CD14-positive monocyte (primary cell): ENCODE measurements around the gene RAB11FIP3. TPM values are rescaled to one million over a fixed set of nuclear protein-coding genes. Genes with fewer than 3 reads are reported as not detected.

ENCODE experiments used
- DNase-seq, 3 donors: peaks; one replicate each; pipeline ENCODE4 v3.0.0-alpha.2; 2011 to 2022
- H2AFZ ChIP-seq: 2 replicates; pipeline ENCODE4 v1.6.0; 2012; ENCODE audit warnings: mild to moderate bottlenecking, low read depth, low read length, inconsistent platforms; ENCODE audit not compliant: insufficient read depth, poor library complexity, severe bottlenecking
- H3K27ac ChIP-seq, 2 donors: 1 replicate in 1 of 2; 2 replicates in 1 of 2; pipeline ENCODE4 v1.5.1; 2012 to 2013; ENCODE audit warnings: low read length in 2 of 2, control low read depth in 1 of 2, inconsistent platforms in 1 of 2, low read depth in 1 of 2, mild to moderate bottlenecking in 1 of 2
- H3K27me3 ChIP-seq, 2 donors: one replicate each; pipeline versions ENCODE4 v1.6.0 to v1.6.1; 2011 to 2013; ENCODE audit warnings: low read length in 2 of 2; ENCODE audit not compliant: control insufficient read depth in 2 of 2, insufficient read depth in 2 of 2
- H3K36me3 ChIP-seq, 2 donors: replicated peaks in 1 of 2; 1 replicate in 1 of 2; 2 replicates in 1 of 2; pipeline versions ENCODE4 v1.5.1 to v1.6.1; 2012 to 2013; ENCODE audit warnings: low read length in 2 of 2, control low read depth in 1 of 2, inconsistent platforms in 1 of 2, mild to moderate bottlenecking in 1 of 2; ENCODE audit not compliant: insufficient read depth in 2 of 2, control insufficient read depth in 1 of 2
- H3K4me1 ChIP-seq, 2 donors: 1 replicate in 1 of 2; 2 replicates in 1 of 2; pipeline versions ENCODE4 v1.5.1 to v1.6.1; 2012 to 2013; ENCODE audit warnings: low read length in 2 of 2, control low read depth in 1 of 2, inconsistent platforms in 1 of 2, mild to moderate bottlenecking in 1 of 2, moderate library complexity in 1 of 2; ENCODE audit not compliant: insufficient read depth in 2 of 2, control insufficient read depth in 1 of 2
- H3K4me2 ChIP-seq: replicated peaks from 2 replicates; pipeline ENCODE3; 2012; ENCODE audit warnings: low read length, moderate library complexity, mild to moderate bottlenecking; ENCODE audit not compliant: poor library complexity, severe bottlenecking; ENCODE audit errors: extremely low read depth
- H3K4me3 ChIP-seq, 3 experiments: fragments of 200-600 bp in 1 of 3; sonication (generic) in 1 of 3; replicated peaks in 1 of 3; 1 replicate in 2 of 3; 2 replicates in 1 of 3; pipeline ENCODE4 v1.5.1; 2011 to 2013; ENCODE audit warnings: low read length in 3 of 3, mild to moderate bottlenecking in 3 of 3, control low read depth in 2 of 3, low read depth in 2 of 3, inconsistent platforms in 1 of 3, moderate library complexity in 1 of 3
- H3K79me2 ChIP-seq: 2 replicates; pipeline ENCODE4 v1.6.0; 2012; ENCODE audit warnings: mild to moderate bottlenecking, control low read depth, inconsistent platforms, low read length, moderate library complexity; ENCODE audit not compliant: insufficient read depth
- H3K9ac ChIP-seq: 2 replicates; pipeline ENCODE4 v1.6.0; 2017; ENCODE audit warnings: low read length, mild to moderate bottlenecking; ENCODE audit not compliant: insufficient read depth, poor library complexity, severe bottlenecking
- H3K9me3 ChIP-seq, 2 donors: replicated peaks in 1 of 2; 1 replicate in 1 of 2; 2 replicates in 1 of 2; pipeline versions ENCODE4 v1.5.1 to v1.6.1; 2012 to 2013; ENCODE audit warnings: low read length in 2 of 2, control low read depth in 1 of 2; ENCODE audit not compliant: control insufficient read depth in 1 of 2, insufficient read depth in 1 of 2
- H4K20me1 ChIP-seq: 2 replicates; pipeline ENCODE4 v1.6.0; 2012; ENCODE audit warnings: mild to moderate bottlenecking, low read length, control low read depth, moderate library complexity; ENCODE audit not compliant: insufficient read depth
- H3K27ac Mint-ChIP-seq, 7 donors: one replicate each; pipeline ENCODE4 v1.8.0; 2020; ENCODE audit warnings: mild to moderate bottlenecking in 7 of 7, mixed read lengths in 7 of 7, moderate library complexity in 6 of 7, inconsistent platforms in 2 of 7
- H3K27me3 Mint-ChIP-seq, 3 donors: one replicate each; pipeline ENCODE4 v1.8.0; 2021 to 2022; ENCODE audit warnings: low read depth in 3 of 3, mild to moderate bottlenecking in 3 of 3, mixed read lengths in 3 of 3, moderate library complexity in 3 of 3, inconsistent platforms in 1 of 3
- H3K36me3 Mint-ChIP-seq, 2 donors: one replicate each; pipeline ENCODE4 v1.8.0; 2020; ENCODE audit warnings: mixed read lengths in 2 of 2, inconsistent platforms in 1 of 2, mild to moderate bottlenecking in 1 of 2
- H3K4me1 Mint-ChIP-seq: one replicate; pipeline ENCODE4 v1.8.0; 2020; ENCODE audit warnings: mild to moderate bottlenecking, mixed read lengths
- H3K4me3 Mint-ChIP-seq, 2 donors: one replicate each; pipeline ENCODE4 v1.8.0; 2020; ENCODE audit warnings: mild to moderate bottlenecking in 2 of 2, mixed read lengths in 2 of 2, moderate library complexity in 1 of 2
- H3K9me3 Mint-ChIP-seq, 7 donors: one replicate each; pipeline ENCODE4 v1.8.0; 2020 to 2022; ENCODE audit warnings: mixed read lengths in 7 of 7, mild to moderate bottlenecking in 6 of 7, moderate library complexity in 6 of 7, inconsistent platforms in 2 of 7
- CTCF ChIP-seq: fragments of 200-600 bp; IDR thresholded peaks from one replicate; pipeline ENCODE4 v1.8.0; 2022; ENCODE audit warnings: antibody characterized with exemption, mild to moderate bottlenecking
- WGBS: methylation state at CpG from one replicate; pipeline ENCODE4 v1.1.5; 2013; ENCODE audit warnings: missing lambda C conversion rate; ENCODE audit not compliant: insufficient coverage; 5-methylcytosine and 5-hydroxymethylcytosine counted together
- intact Hi-C, 2 donors: fragments of 100-400 bp; cut with micrococcal nuclease; formaldehyde crosslinking; loops; one replicate each; pipeline versions ENCODE4 v1.15.0 to v1.15.1; 2023
- polyA plus RNA-seq, 3 donors: library from polyadenylated mRNA; depleted of rRNA in 1 of 3; unstranded in 2 of 3; stranded (reverse) in 1 of 3; fragments of 300-500 nt in 2 of 3; fragments of >200 nt in 1 of 3; fragmentation: Illumina TruSeq in 2 of 3; gene quantifications; 1 replicate in 2 of 3; 2 replicates in 1 of 3; pipeline ENCODE4 v1.2.3, GENCODE V29; 2012 to 2021

RAB11FIP3 gene
- polyA plus RNA-seq, 3 donors: 0.37 to 7.5 (median 0.49) TPM

- Mint-ChIP-seq H3K9me3 (peaks cover 0 to 2% (median 0%) of the 10 kb centered on the region in 7 donors), H3K27me3 (peaks cover 1 to 6% (median 2%) of the 10 kb centered on the region in 3 donors), H3K27ac (peak overlapping the region in 4 of 7 donors; percentile 48 to 85 (median 82)), H3K4me1 (peaks cover 33% of the 10 kb centered on the region), H3K4me3 (peak overlapping the region; percentile 83 to 89), H3K36me3 (peaks cover 4% of the 10 kb centered on the region in 2 donors)
- Histone ChIP-seq H3K9ac (peak overlapping the region; percentile 73), H3K4me1 (peaks cover 28 to 41% of the 10 kb centered on the region in 2 donors), H3K27ac (peak overlapping the region in 1 of 2 donors; percentile 70), H3K79me2 (peaks cover 11% of the 10 kb centered on the region), H3K4me3 (peak overlapping the region in 1 of 3 experiments; percentile 85), H3K27me3 (no peaks in the 10 kb centered on the region), H3K4me2 (peak overlapping the region; percentile 92), H2AFZ (peak overlapping the region; percentile 97), H3K36me3 (no peaks in the 10 kb centered on the region), H4K20me1 (no peaks in the 10 kb centered on the region), H3K9me3 (no peaks in the 10 kb centered on the region)
- intact Hi-C loops: no loop called here
- DNase-seq: no peak
- 95% methylated on average over 9 of the region's 11 CpGs for WGBS
- no peak for TF ChIP-seq CTCF
Measured at GRCh38 chr16:568401-569258, 143.2 kb downstream of the RAB11FIP3 start.

- H3K4me1 ChIP-seq: peaks cover 28 to 41% of the 10 kb centered on the region in 2 donors
- peaks cover 0 to 2% (median 0%) of the 10 kb centered on the region in 7 donors for H3K9me3 Mint-ChIP-seq
Measured at GRCh38 chr16:569445-570254, 144.2 kb downstream of the RAB11FIP3 start, which contains the start of gene PIGQ. Gene PIGQ (plus strand): TSS chr16:569968. CDS start chr16:574075, 4,107 bp downstream.

More at GRCh38 chr16:569445-570254, 144.2 kb downstream of the RAB11FIP3 start, which contains the start of gene PIGQ:
- H2AFZ ChIP-seq: peak within 1 kb of the TSS; percentile 97
- peak within 1 kb of the TSS; percentile 73 for H3K9ac ChIP-seq
- Mint-ChIP-seq H3K36me3 (peaks cover 4% of the 10 kb centered on the region in 2 donors), H3K4me3 (peak within 1 kb of the TSS; percentile 84 to 93), H3K27me3 (peaks cover 0 to 6% (median 2%) of the 10 kb centered on the region in 3 donors), H3K4me1 (peaks cover 33% of the 10 kb centered on the region), H3K27ac (peak within 1 kb of the TSS in 6 of 7 donors; percentile 19 to 85 (median 81))
- peak within 1 kb of the TSS in 1 of 2 donors; percentile 70 for H3K27ac ChIP-seq
- WGBS: 2% methylated on average over 86 of the region's 87 CpGs
- intact Hi-C loops: no loop called here
- H3K9me3 ChIP-seq: no peaks in the 10 kb centered on the region
- peaks cover 11% of the 10 kb centered on the region for H3K79me2 ChIP-seq
- H3K4me2 ChIP-seq: peak within 1 kb of the TSS; percentile 92
- no peak for TF ChIP-seq CTCF
- no peaks in the 10 kb centered on the region for H4K20me1 ChIP-seq
- H3K36me3 ChIP-seq: peaks cover 2 to 4% of the 10 kb centered on the region in 2 donors
- no peaks in the 10 kb centered on the region for H3K27me3 ChIP-seq
- peak within 1 kb of the TSS; percentile 62 to 85 (median 85) for H3K4me3 ChIP-seq
- DNase-seq: peak; percentile 15 to 49 (median 26)
